K562 (cell line): ENCODE measurements around the gene C2. TPM values are rescaled to one million over a fixed set of nuclear protein-coding genes. Genes with fewer than 3 reads are reported as not detected.

Experiments
- ATAC-seq: fragments of 200-7000 bp; cut with Tn5 transposase; 3 replicates; pipeline ENCODE4 v1.9.1; 2020; ENCODE audit warnings: moderate library complexity
- BruUV-seq: library from RNA; stranded (reverse); fragments of 400-500 nt; replicated peaks from 2 replicates; lab custom pipeline; 2021; lab: Mats Ljungman, UMichigan
- CTCF ChIA-PET: fragments of 300-600 bp; formaldehyde crosslinking; extraction: SDS; loops from one replicate; lab custom pipeline; 2021; ENCODE audit warnings: low intra/inter-chr PET ratio; lab: Yijun Ruan, JAX
- POLR2A ChIA-PET: fragments of 300-600, 350-650 bp; sonication (Branson Sonifier 250); formaldehyde crosslinking; extraction: SDS; loops from one replicate; lab custom pipeline; 2021; ENCODE audit warnings: antibody characterized with exemption, inconsistent platforms; lab: Yijun Ruan, JAX
- DNase-seq, 4 experiments: peaks; one replicate each; pipeline versions ENCODE4 v3.0.0 to v3.0.0-alpha.2; 2011 to 2018; ENCODE audit warnings: low spot score in 3 of 4, mixed read lengths in 3 of 4; ENCODE audit errors: extremely low read depth in 1 of 4
- FAIRE-seq: peaks from 2 replicates; lab custom pipeline; 2011; peaks lifted over from hg19 to GRCh38; lab: Jason Lieb, UNC
- H2AFZ ChIP-seq: 2 replicates; pipeline ENCODE4 v1.6.0; 2011; ENCODE audit warnings: low read depth, low read length, control low read depth, inconsistent platforms
- H3K27ac ChIP-seq: fragments of 200-600 bp; 3 replicates; pipeline ENCODE4 v1.8.0; 2011; ENCODE audit warnings: low read depth, mild to moderate bottlenecking, control low read depth, inconsistent platforms, low read length, moderate library complexity, mixed read lengths; ENCODE audit errors: extremely low read depth
- H3K27me3 ChIP-seq, 2 experiments: fragments of 300-600 bp in 1 of 2; 2 replicates in 1 of 2; 3 replicates in 1 of 2; pipeline versions ENCODE4 v1.6.0 to v1.8.0; 2011; ENCODE audit warnings: inconsistent platforms in 2 of 2, low read length in 2 of 2, mild to moderate bottlenecking in 1 of 2, mixed read lengths in 1 of 2, moderate library complexity in 1 of 2; ENCODE audit not compliant: control insufficient read depth in 2 of 2, insufficient read depth in 2 of 2
- H3K36me3 ChIP-seq: fragments of 300-600 bp; 3 replicates; pipeline ENCODE4 v1.8.0; 2011; ENCODE audit warnings: mild to moderate bottlenecking, low read length, inconsistent platforms; ENCODE audit not compliant: control insufficient read depth, insufficient read depth
- H3K4me1 ChIP-seq, 2 experiments: fragments of 200-600 bp in 1 of 2; replicated peaks in 1 of 2; 2 replicates in 1 of 2; 3 replicates in 1 of 2; pipeline versions ENCODE4 v1.5.1 to v1.8.0; 2011; ENCODE audit warnings: inconsistent platforms in 2 of 2, low read length in 2 of 2, mild to moderate bottlenecking in 1 of 2, mixed read lengths in 1 of 2, moderate library complexity in 1 of 2; ENCODE audit not compliant: control insufficient read depth in 2 of 2, insufficient read depth in 2 of 2
- H3K4me2 ChIP-seq: 2 replicates; pipeline ENCODE4 v1.6.1; 2011; ENCODE audit warnings: low read length, control low read depth, inconsistent platforms, mixed read lengths; ENCODE audit not compliant: insufficient read depth
- H3K4me3 ChIP-seq: fragments of 200-600 bp; sonication (generic), shearing (Covaris generic); 2 replicates; pipeline ENCODE4 v1.5.1; 2016; ENCODE audit warnings: control low read depth, inconsistent platforms
- H3K79me2 ChIP-seq: fragments of 200-600 bp; 3 replicates; pipeline ENCODE4 v1.8.0; 2011; ENCODE audit warnings: low read length, inconsistent platforms; ENCODE audit not compliant: control insufficient read depth, insufficient read depth
- H3K9ac ChIP-seq, 2 experiments: 2 replicates each; pipeline versions ENCODE4 v1.6.0 to v1.6.1; 2011; ENCODE audit warnings: low read depth in 2 of 2, low read length in 2 of 2, control low read depth in 1 of 2, inconsistent platforms in 1 of 2, mild to moderate bottlenecking in 1 of 2, mixed read lengths in 1 of 2; ENCODE audit not compliant: insufficient read depth in 1 of 2
- H3K9me1 ChIP-seq: one replicate; pipeline ENCODE4 v1.6.0; 2011; ENCODE audit warnings: inconsistent platforms, mild to moderate bottlenecking, low read length, moderate library complexity; ENCODE audit not compliant: control insufficient read depth, insufficient read depth
- H3K9me3 ChIP-seq: replicated peaks from 2 replicates; pipeline ENCODE4 v1.5.1; 2011; ENCODE audit warnings: low read depth, low read length, inconsistent platforms; ENCODE audit not compliant: control insufficient read depth, insufficient read depth
- H4K20me1 ChIP-seq: replicated peaks from 2 replicates; pipeline ENCODE4 v1.6.1; 2011; ENCODE audit warnings: low read length, inconsistent platforms, mixed read lengths; ENCODE audit not compliant: control insufficient read depth, insufficient read depth
- NONO ChIP-seq, 2 experiments: fragments of 200-400 bp in 1 of 2; fragments of 450-650 bp in 1 of 2; formaldehyde crosslinking in 1 of 2; IDR thresholded peaks; 2 replicates each; pipeline ENCODE4 v1.6.1; 2017; ENCODE audit warnings: low read depth in 2 of 2, mild to moderate bottlenecking in 2 of 2, moderate library complexity in 2 of 2, low read length in 1 of 2
- NR2C1 ChIP-seq, 2 experiments: fragments of 450-650 bp; IDR thresholded peaks; 2 replicates each; pipeline ENCODE4 v1.6.1; 2017; ENCODE audit warnings: mild to moderate bottlenecking in 2 of 2, antibody characterized with exemption in 1 of 2, inconsistent platforms in 1 of 2, missing compliant biosample characterization in 1 of 2, missing genetic modification characterization in 1 of 2
- NR2C2 ChIP-seq, 2 experiments: fragments of 200-800 bp in 1 of 2; sonication (Bioruptor generic) in 1 of 2; sonication (generic) in 1 of 2; formaldehyde crosslinking in 1 of 2; IDR thresholded peaks; 2 replicates each; pipeline versions ENCODE4 v1.6.1 to v1.8.0; 2016 to 2022; ENCODE audit warnings: mild to moderate bottlenecking in 1 of 2, missing compliant biosample characterization in 1 of 2, missing genetic modification characterization in 1 of 2, missing genetic modification reagents in 1 of 2
- RBFOX2 ChIP-seq: fragments of 200-400 bp; formaldehyde crosslinking; IDR thresholded peaks from 2 replicates; pipeline ENCODE4 v1.6.1; 2017; ENCODE audit warnings: low read depth, mild to moderate bottlenecking, low read length, moderate library complexity
- ZNF124 ChIP-seq: sonication (generic); formaldehyde crosslinking; IDR thresholded peaks from 2 replicates; pipeline ENCODE4 v1.8.1; 2022; ENCODE audit warnings: missing genetic modification reagents
- ZNF316 ChIP-seq: fragments of 450-650 bp; IDR thresholded peaks from 2 replicates; pipeline ENCODE4 v1.6.1; 2016
- WGBS: fragments of 100-300 bp; shearing (Covaris generic); methylation state at CpG from one replicate; pipeline ENCODE4 v1.1.6; 2016; ENCODE audit warnings: low coverage, mixed read lengths; ENCODE audit not compliant: insufficient coverage; ENCODE audit errors: missing lambda C conversion rate; 5-methylcytosine and 5-hydroxymethylcytosine counted together
- in situ Hi-C: fragments of 300-500 bp; cut with MboI; formaldehyde crosslinking; loops from 4 replicates; pipeline ENCODE4 v1.15.0; 2018; ENCODE audit warnings: inconsistent platforms, mixed read lengths
- intact Hi-C: fragments of 100-400 bp; cut with micrococcal nuclease; formaldehyde crosslinking; loops from 2 replicates; pipeline ENCODE4 v1.14.2; 2022
- polyA plus RNA-seq, 8 experiments: library from polyadenylated mRNA; depleted of rRNA in 4 of 8; stranded (reverse) in 5 of 8; unstranded in 3 of 8; fragments of >200 nt; fragmentation: Nextera tagmentation in 2 of 8; fragmentation: Illumina TruSeq in 1 of 8; extraction: Ambion mirVana in 2 of 8; extraction: Trizol in 1 of 8; gene quantifications; 2 replicates each; pipeline versions ENCODE4 v1.2.1 to v1.2.3, GENCODE V29; 2011 to 2014; ENCODE audit warnings: inconsistent platforms in 1 of 8, missing spikeins in 1 of 8
- total RNA-seq, 7 experiments: library from RNA; depleted of rRNA in 6 of 7; stranded (reverse); fragments of >200 nt in 6 of 7; fragmentation: Illumina TruSeq in 2 of 7; extraction: Trizol in 2 of 7; gene quantifications; 2 replicates each; pipeline versions ENCODE4 v1.2.1 to v1.2.3, GENCODE V29; 2011 to 2021; ENCODE audit warnings: low replicate concordance in 1 of 7

Gene C2
- total and polyA plus RNA-seq, 9 of the 15 experiments (the other 6 are each of a cell fraction or from before 2014, with no cell fraction given), result 0.05 to 1.1 (median 0.39) TPM; not detected in 1

DNA sequence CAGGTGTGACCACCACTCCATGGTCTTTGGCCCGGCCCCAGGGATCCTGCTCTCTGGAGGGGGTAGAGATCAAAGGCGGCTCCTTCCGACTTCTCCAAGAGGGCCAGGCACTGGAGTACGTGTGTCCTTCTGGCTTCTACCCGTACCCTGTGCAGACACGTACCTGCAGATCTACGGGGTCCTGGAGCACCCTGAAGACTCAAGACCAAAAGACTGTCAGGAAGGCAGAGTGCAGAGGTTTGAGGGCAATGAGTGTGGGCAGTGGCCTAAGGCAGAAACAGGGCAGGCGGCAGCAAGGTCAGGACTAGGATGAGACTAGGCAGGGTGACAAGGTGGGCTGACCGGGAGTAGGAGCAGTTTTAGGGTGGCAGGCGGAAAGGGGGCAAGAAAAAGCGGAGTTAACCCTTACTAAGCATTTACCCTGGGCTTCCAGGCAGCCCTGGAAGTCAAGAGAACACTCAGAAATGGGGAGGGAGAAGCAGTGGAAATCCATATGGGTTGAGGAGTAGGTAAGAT is 18.9 kb downstream of the C2 start:
- no peak overlapping the region for H3K4me3 ChIP-seq
- ChIA-PET CTCF (no interaction called here), POLR2A (interaction anchor here (0.7 to 1.2 kb wide), 3 partner anchors 11 to 97 kb away, joined by 3 to 6 read pairs (median 5); partner anchors contain the start of gene DXO)
- ATAC-seq (no peak), DNase-seq (no peak), FAIRE-seq (no peak)
- peaks cover 7% of the 10 kb centered on the region for H3K36me3 ChIP-seq
- H3K4me2 ChIP-seq, result no peak overlapping the region
- H2AFZ ChIP-seq, result no peak overlapping the region
- H4K20me1 ChIP-seq, result no peaks in the 10 kb centered on the region
- H3K79me2 ChIP-seq, result no peaks in the 10 kb centered on the region
- no peak overlapping the region for H3K27ac ChIP-seq
- peaks cover 7% of the 10 kb centered on the region for H3K9me1 ChIP-seq
- intact Hi-C loops (loop anchor here (5.0 kb wide), 1 partner anchor 44 kb away; the partner anchor contains the start of gene ZBTB12), in situ Hi-C loops (no loop called here)
- 62% methylated on average over 11 of the region's 11 CpGs for WGBS
- BruUV-seq, result no TSS peak
- peaks cover 16 to 24% of the 10 kb centered on the region in 2 experiments for H3K4me1 ChIP-seq
- H3K9me3 ChIP-seq, result no peaks in the 10 kb centered on the region
- H3K9ac ChIP-seq, result 0 out of 4 replicates have a peak overlapping the region, but pooled peaks of 1 of the 2 experiments have one; percentile 17
- TF ChIP-seq ZNF316 (0 out of 2 replicates have a peak, but pooled peaks have one; percentile 10), NONO (IDR thresholded peaks at IDR 0.05; ENCODE audit: low read depth in 2 of 2, low read length in 1 of 2) (no peak)
- H3K27me3 ChIP-seq, result peaks cover 2 to 26% of the 10 kb centered on the region in 2 experiments; a peak in 3 of 5 replicates

DNA sequence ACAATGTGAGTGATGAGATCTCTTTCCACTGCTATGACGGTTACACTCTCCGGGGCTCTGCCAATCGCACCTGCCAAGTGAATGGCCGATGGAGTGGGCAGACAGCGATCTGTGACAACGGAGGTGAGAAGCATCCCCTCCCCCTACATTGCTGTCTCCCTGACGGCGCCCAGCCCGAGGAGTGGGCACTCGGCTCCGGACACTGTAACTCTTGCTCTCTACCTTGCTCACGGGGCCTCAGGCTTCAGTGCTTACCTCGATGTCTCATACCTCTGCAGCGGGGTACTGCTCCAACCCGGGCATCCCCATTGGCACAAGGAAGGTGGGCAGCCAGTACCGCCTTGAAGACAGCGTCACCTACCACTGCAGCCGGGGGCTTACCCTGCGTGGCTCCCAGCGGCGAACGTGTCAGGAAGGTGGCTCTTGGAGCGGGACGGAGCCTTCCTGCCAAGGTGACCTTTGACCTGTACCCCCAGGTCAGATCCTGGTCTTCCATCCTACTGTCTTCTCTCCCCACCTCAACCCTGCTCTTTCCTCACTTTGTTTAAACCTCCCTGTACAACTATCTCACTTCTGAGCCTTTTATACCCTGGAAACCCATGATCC is 19.7 kb downstream of the C2 start:
- no peak overlapping the region for H3K4me3 ChIP-seq
- POLR2A ChIA-PET, result interaction anchor here (1.9 kb wide), 1 partner anchor 9 kb away, joined by 6 read pairs; no protein-coding TSS in a partner anchor
- in situ Hi-C loops (no loop called here), intact Hi-C loops (loop anchor here (5.0 kb wide), 1 partner anchor 45 kb away; the partner anchor contains the start of gene ZBTB12)
- H3K9ac ChIP-seq, result no peak overlapping the region
- peaks cover 7% of the 10 kb centered on the region for H3K9me1 ChIP-seq
- DNase-seq (peak in 1 of 4 experiments; percentile 7), ATAC-seq (no peak), FAIRE-seq (no peak)
- H3K79me2 ChIP-seq, result no peaks in the 10 kb centered on the region
- no TSS peak for BruUV-seq
- H3K9me3 ChIP-seq, result no peaks in the 10 kb centered on the region
- H3K4me1 ChIP-seq, result peaks cover 16 to 24% of the 10 kb centered on the region in 2 experiments
- H4K20me1 ChIP-seq, result no peaks in the 10 kb centered on the region
- no peak overlapping the region for H3K4me2 ChIP-seq
- H3K27ac ChIP-seq, result no peak overlapping the region
- H2AFZ ChIP-seq, result no peak overlapping the region
- TF ChIP-seq NR2C2 (CRISPR knock-in tag; IDR thresholded peaks at IDR 0.05) (peak; percentile 75; the same call in 1 of the 2 replicates), NR2C2 (tag; IDR thresholded peaks at IDR 0.05) (no peak), ZNF124 (CRISPR knock-in tag) (no peak), NR2C1 (IDR thresholded peaks at IDR 0.05) (peak; percentile 83), NR2C1 (tag; IDR thresholded peaks at IDR 0.05) (peak; percentile 84), RBFOX2 (0 out of 2 replicates have a peak, but pooled peaks have one; percentile 27)
- CTCF ChIA-PET, result no interaction called here
- H3K27me3 ChIP-seq, result peaks cover 2 to 26% of the 10 kb centered on the region in 2 experiments; a peak in 3 of 5 replicates
- 73% methylated on average over 24 of the region's 24 CpGs for WGBS
- H3K36me3 ChIP-seq, result peaks cover 14% of the 10 kb centered on the region
